Natural killer cell (primary cell): ENCODE data around the gene PLEKHA6. TPM values are rescaled to one million over a fixed set of nuclear protein-coding genes. Genes with fewer than 3 reads are reported as not detected.

Experiments
- ATAC-seq, 3 donors: fragments of 150-1000 bp in 2 of 3; fragments of 200-7000 bp in 1 of 3; cut with Tn5 transposase; 1 replicate in 1 of 3; 2 replicates in 2 of 3; pipeline ENCODE4 v1.10.0; 2021; ENCODE audit warnings: mild to moderate bottlenecking in 2 of 3, moderate library complexity in 2 of 3
- DNase-seq, 2 donors: peaks; one replicate each; pipeline versions ENCODE4 v3.0.0 to v3.0.0-alpha.2; 2013 to 2021; ENCODE audit warnings: mixed read lengths in 1 of 2
- H3K27ac ChIP-seq: one replicate; pipeline ENCODE4 v1.5.1; 2013; ENCODE audit warnings: mild to moderate bottlenecking, low read length
- H3K27me3 ChIP-seq: one replicate; pipeline ENCODE4 v1.6.1; 2013; ENCODE audit warnings: low read length; ENCODE audit not compliant: control insufficient read depth, insufficient read depth
- H3K36me3 ChIP-seq: one replicate; pipeline ENCODE4 v1.6.1; 2013; ENCODE audit warnings: low read length; ENCODE audit not compliant: control insufficient read depth, insufficient read depth
- H3K4me1 ChIP-seq: one replicate; pipeline ENCODE4 v1.6.1; 2013; ENCODE audit warnings: low read length; ENCODE audit not compliant: control insufficient read depth, insufficient read depth
- H3K4me3 ChIP-seq: one replicate; pipeline ENCODE4 v1.5.1; 2013; ENCODE audit warnings: low read length
- H3K9me3 ChIP-seq: one replicate; pipeline ENCODE4 v1.6.1; 2013; ENCODE audit warnings: low read length; ENCODE audit not compliant: control insufficient read depth, insufficient read depth
- H3K27ac Mint-ChIP-seq, 2 donors: one replicate each; pipeline ENCODE4 v1.8.0; 2022; ENCODE audit warnings: mild to moderate bottlenecking in 2 of 2, mixed read lengths in 2 of 2, moderate library complexity in 1 of 2
- H3K27me3 Mint-ChIP-seq, 2 donors: one replicate each; pipeline ENCODE4 v1.8.0; 2022; ENCODE audit warnings: low read depth in 2 of 2, mixed read lengths in 2 of 2
- H3K36me3 Mint-ChIP-seq: one replicate; pipeline ENCODE4 v1.8.0; 2022; ENCODE audit warnings: mixed read lengths
- H3K4me1 Mint-ChIP-seq, 2 donors: one replicate each; pipeline ENCODE4 v1.8.0; 2022; ENCODE audit warnings: mixed read lengths in 2 of 2
- H3K4me3 Mint-ChIP-seq: one replicate; pipeline ENCODE4 v1.8.0; 2022; ENCODE audit warnings: mild to moderate bottlenecking, moderate library complexity, mixed read lengths
- H3K9me3 Mint-ChIP-seq, 2 donors: one replicate each; pipeline ENCODE4 v1.8.0; 2022; ENCODE audit warnings: mixed read lengths in 2 of 2
- WGBS: methylation state at CpG from one replicate; pipeline ENCODE4 v1.1.7; 2013; ENCODE audit warnings: missing lambda C conversion rate; ENCODE audit not compliant: insufficient coverage; 5-methylcytosine and 5-hydroxymethylcytosine counted together
- intact Hi-C: fragments of 100-400 bp; cut with micrococcal nuclease; formaldehyde crosslinking; loops from one replicate; pipeline ENCODE4 v1.14.2; 2022
- total RNA-seq, 4 donors: library from RNA; stranded (reverse); fragments of 120-200 nt in 1 of 4; gene quantifications; one replicate each; pipeline versions ENCODE4 v1.2.3 to v1.2.4, GENCODE V29; 2013 to 2022
- TF ChIP-seq, protein P1 (sequence below): fragments of 200-600 bp; IDR thresholded peaks from one replicate; pipeline ENCODE4 v1.8.0; 2022; ENCODE audit warnings: antibody characterized with exemption

The PLEKHA6 gene
- total RNA-seq, 3 donors from 2014 or later (not counting 1 experiment from before 2014, with no cell fraction given), result 0.10 to 0.43 (median 0.16) TPM

DNA sequence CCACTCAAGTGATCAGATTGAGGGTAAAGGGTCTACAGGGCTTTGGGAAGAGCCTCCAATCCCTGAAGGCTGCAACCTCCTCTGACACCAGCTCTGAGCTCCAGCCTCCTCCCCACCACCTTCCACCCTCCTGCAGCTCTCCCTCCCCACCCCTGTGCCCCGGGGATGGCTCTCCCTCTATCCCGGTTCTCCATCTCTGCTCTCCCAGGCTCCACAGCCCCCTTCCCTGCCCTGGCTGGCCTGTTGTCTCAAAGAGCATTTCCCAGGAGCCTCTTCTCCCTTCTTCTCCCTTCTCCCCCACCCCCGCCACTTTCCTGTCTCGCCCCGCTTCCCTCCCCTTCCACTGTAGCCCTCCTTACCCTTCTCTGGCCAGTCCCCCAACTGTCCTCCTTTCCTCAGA is 1.1 kb downstream of the PLEKHA6 start:
- intact Hi-C loops, result no loop called here
- ATAC-seq, result no peak
- H3K27ac ChIP-seq, result no peak overlapping the region
- H3K36me3 ChIP-seq, result no peaks in the 10 kb centered on the region
- H3K4me3 ChIP-seq, result no peak overlapping the region
- Mint-ChIP-seq H3K36me3 (no peaks in the 10 kb centered on the region), H3K4me3 (no peak overlapping the region), H3K27me3 (peaks cover 5 to 10% of the 10 kb centered on the region in 2 donors), H3K9me3 (no peaks in the 10 kb centered on the region), H3K27ac (no peak overlapping the region), H3K4me1 (peaks cover 2 to 7% of the 10 kb centered on the region in 2 donors)
- no peaks in the 10 kb centered on the region for H3K9me3 ChIP-seq
- peaks cover 11% of the 10 kb centered on the region for H3K4me1 ChIP-seq
- 68% methylated on average over 5 of the region's 5 CpGs for WGBS
- TF ChIP-seq, protein P1, sequence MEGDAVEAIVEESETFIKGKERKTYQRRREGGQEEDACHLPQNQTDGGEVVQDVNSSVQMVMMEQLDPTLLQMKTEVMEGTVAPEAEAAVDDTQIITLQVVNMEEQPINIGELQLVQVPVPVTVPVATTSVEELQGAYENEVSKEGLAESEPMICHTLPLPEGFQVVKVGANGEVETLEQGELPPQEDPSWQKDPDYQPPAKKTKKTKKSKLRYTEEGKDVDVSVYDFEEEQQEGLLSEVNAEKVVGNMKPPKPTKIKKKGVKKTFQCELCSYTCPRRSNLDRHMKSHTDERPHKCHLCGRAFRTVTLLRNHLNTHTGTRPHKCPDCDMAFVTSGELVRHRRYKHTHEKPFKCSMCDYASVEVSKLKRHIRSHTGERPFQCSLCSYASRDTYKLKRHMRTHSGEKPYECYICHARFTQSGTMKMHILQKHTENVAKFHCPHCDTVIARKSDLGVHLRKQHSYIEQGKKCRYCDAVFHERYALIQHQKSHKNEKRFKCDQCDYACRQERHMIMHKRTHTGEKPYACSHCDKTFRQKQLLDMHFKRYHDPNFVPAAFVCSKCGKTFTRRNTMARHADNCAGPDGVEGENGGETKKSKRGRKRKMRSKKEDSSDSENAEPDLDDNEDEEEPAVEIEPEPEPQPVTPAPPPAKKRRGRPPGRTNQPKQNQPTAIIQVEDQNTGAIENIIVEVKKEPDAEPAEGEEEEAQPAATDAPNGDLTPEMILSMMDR, result no peak
- no peak for DNase-seq
- peaks cover 4% of the 10 kb centered on the region for H3K27me3 ChIP-seq

DNA sequence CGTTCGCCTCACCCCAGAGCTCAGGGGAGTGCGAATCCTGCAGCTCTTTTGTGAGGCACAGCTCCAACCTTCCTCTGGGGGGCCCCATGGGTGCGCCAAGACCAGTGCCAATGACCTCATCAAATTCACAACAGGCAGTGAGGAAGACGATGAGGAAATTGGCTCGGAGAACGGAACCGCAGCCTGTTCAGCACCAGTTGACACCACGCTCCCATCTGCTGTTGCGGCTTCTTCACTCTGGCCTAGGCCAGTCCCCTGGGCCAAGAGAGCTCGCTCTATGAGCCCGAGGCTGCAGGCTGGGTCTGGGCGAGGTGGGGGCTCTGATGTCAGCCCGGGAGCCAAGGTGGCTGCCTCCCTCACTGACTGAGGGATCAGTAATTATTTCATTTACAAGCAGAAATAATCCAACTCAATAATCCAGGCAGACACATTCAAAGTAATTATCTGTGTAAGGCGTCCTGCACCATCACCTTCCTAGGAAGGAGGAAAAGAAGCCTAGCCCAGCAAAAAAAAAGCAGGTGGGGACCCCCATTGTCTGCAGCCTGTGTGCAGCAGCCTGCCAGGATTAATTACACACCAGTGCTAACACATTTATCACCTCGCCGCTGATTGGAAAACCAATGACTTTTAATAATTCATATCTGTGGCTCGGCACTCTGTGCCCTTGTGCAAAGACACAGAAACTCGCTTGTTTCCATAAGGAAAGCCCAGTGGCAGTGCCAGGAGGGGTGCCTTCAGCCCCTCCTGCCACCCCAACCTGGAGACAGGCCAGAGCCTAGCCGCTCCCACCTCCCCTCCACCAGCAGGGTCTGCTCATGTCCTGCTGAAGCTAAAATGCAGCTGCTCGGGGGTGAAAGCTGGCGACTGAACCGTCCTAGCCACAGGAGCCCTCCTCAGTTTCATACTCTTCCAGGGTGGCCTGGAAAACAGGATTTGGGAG is 1.9 kb downstream of the PLEKHA6 start:
- Histone ChIP-seq H3K27ac (no peak overlapping the region), H3K36me3 (no peaks in the 10 kb centered on the region), H3K4me3 (no peak overlapping the region), H3K4me1 (peaks cover 3% of the 10 kb centered on the region), H3K9me3 (no peaks in the 10 kb centered on the region), H3K27me3 (peaks cover 4% of the 10 kb centered on the region)
- peak in 2 of 3 donors; percentile 33 to 38 for ATAC-seq
- Mint-ChIP-seq H3K27ac (no peak overlapping the region), H3K36me3 (no peaks in the 10 kb centered on the region), H3K9me3 (no peaks in the 10 kb centered on the region), H3K4me3 (no peak overlapping the region), H3K27me3 (peaks cover 5 to 10% of the 10 kb centered on the region in 2 donors), H3K4me1 (no peaks in the 10 kb centered on the region)
- TF ChIP-seq, protein P1, result no peak
- DNase-seq, result no peak
- 53% methylated on average over 23 of the region's 23 CpGs for WGBS
- intact Hi-C loops, result no loop called here

DNA sequence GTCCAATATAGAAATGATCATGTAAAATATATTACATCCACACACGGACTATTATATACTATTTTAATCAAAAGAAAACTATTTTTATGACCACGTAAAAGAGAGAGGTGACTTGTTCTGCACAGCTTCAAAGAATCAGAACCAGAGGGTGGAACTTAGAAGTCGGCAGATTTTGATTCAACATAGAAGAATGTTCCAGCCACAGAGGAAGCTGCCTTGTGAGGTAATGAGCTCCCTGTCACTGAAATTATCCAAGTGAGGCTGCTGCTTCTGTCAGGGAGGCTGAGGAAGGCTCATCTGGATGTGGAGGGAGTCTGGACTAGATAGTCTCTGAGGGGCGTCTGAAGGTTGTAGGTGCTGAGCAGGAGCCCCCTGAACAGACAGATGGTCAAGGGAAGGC is 2.7 kb downstream of the PLEKHA6 start:
- Histone ChIP-seq H3K36me3 (no peaks in the 10 kb centered on the region), H3K9me3 (no peaks in the 10 kb centered on the region), H3K4me1 (no peaks in the 10 kb centered on the region), H3K27me3 (peaks cover 4% of the 10 kb centered on the region), H3K27ac (no peak overlapping the region), H3K4me3 (no peak overlapping the region)
- 66% methylated on average over 3 of the region's 4 CpGs for WGBS
- Mint-ChIP-seq H3K4me1 (no peaks in the 10 kb centered on the region), H3K36me3 (no peaks in the 10 kb centered on the region), H3K27ac (no peak overlapping the region), H3K9me3 (no peaks in the 10 kb centered on the region), H3K27me3 (peaks cover 5 to 10% of the 10 kb centered on the region in 2 donors), H3K4me3 (no peak overlapping the region)
- intact Hi-C loops, result no loop called here
- TF ChIP-seq, protein P1, result no peak
- ATAC-seq (no peak), DNase-seq (no peak)
